ENCODE data around the gene KCNIP3. TPM values are rescaled to one million over a fixed set of nuclear protein-coding genes. Genes with fewer than 3 reads are reported as not detected.

The KCNIP3 gene
- total RNA-seq, 1 experiment from 2014 or later = not detected

GRCh38 chr2:95295376-95295775 lies 1.8 kb upstream of the KCNIP3 start:
- Histone ChIP-seq H3K9me3 (ENCODE audit: low read length) (no peaks in the 10 kb centered on the region), H3K36me3 (ENCODE audit: insufficient read depth, low read length) (no peaks in the 10 kb centered on the region), H3K79me2 (ENCODE audit: low read length) (no peaks in the 10 kb centered on the region)

GRCh38 chr2:95296011-95296410 lies 1.1 kb upstream of the KCNIP3 start:
- no peaks in the 10 kb centered on the region for H3K9me3 ChIP-seq (ENCODE audit: low read length)
- H3K27ac ChIP-seq (ENCODE audit: low read length) = no peak overlapping the region
- no peaks in the 10 kb centered on the region for H3K27me3 ChIP-seq (ENCODE audit: low read length)
- H4K20me1 ChIP-seq (ENCODE audit: insufficient read depth, low read depth, low read length) = no peaks in the 10 kb centered on the region
- H3K4me2 ChIP-seq (ENCODE audit: low read depth, low read length, poor library complexity, severe bottlenecking) = no peak overlapping the region
- no peak for DNase-seq
- no peak overlapping the region for H3K9ac ChIP-seq (ENCODE audit: low read length)
- no peaks in the 10 kb centered on the region for H3K9me2 ChIP-seq (replicated peaks; ENCODE audit: insufficient read depth, low read length)
- no peaks in the 10 kb centered on the region for H3K79me2 ChIP-seq (ENCODE audit: low read length)
- H3K36me3 ChIP-seq (ENCODE audit: insufficient read depth, low read length) = no peaks in the 10 kb centered on the region
- H2AFZ ChIP-seq (ENCODE audit: low read length) = no peak overlapping the region
- H3K4me3 ChIP-seq (ENCODE audit: low read length) = no peak overlapping the region
- H3K4me1 ChIP-seq (ENCODE audit: low read length) = no peaks in the 10 kb centered on the region

More at GRCh38 chr2:95295376-95295775, 1.8 kb upstream of the KCNIP3 start:
- Histone ChIP-seq H3K4me1 (ENCODE audit: low read length) (no peaks in the 10 kb centered on the region), H2AFZ (ENCODE audit: low read length) (no peak overlapping the region), H3K9ac (ENCODE audit: low read length) (no peak overlapping the region), H4K20me1 (ENCODE audit: insufficient read depth, low read depth, low read length) (no peaks in the 10 kb centered on the region), H3K27me3 (ENCODE audit: low read length) (no peaks in the 10 kb centered on the region), H3K4me2 (ENCODE audit: low read depth, low read length, poor library complexity, severe bottlenecking) (no peak overlapping the region), H3K27ac (ENCODE audit: low read length) (no peak overlapping the region), H3K4me3 (ENCODE audit: low read length) (no peak overlapping the region), H3K9me2 (replicated peaks; ENCODE audit: insufficient read depth, low read length) (no peaks in the 10 kb centered on the region)
- no peak for DNase-seq

- H3K27me3 ChIP-seq (ENCODE audit: low read length) = no peaks in the 10 kb centered on the region
- H3K9me3 ChIP-seq (ENCODE audit: low read length) = no peaks in the 10 kb centered on the region
- no peaks in the 10 kb centered on the region for H3K4me1 ChIP-seq (ENCODE audit: low read length)
- H3K79me2 ChIP-seq (ENCODE audit: low read length) = no peaks in the 10 kb centered on the region
- H3K9ac ChIP-seq (ENCODE audit: low read length) = no peak overlapping the region
- H3K27ac ChIP-seq (ENCODE audit: low read length) = no peak overlapping the region
- H4K20me1 ChIP-seq (ENCODE audit: insufficient read depth, low read depth, low read length) = no peaks in the 10 kb centered on the region
- H3K4me2 ChIP-seq (ENCODE audit: low read depth, low read length, poor library complexity, severe bottlenecking) = no peak overlapping the region
- no peak for DNase-seq
- no peaks in the 10 kb centered on the region for H3K36me3 ChIP-seq (ENCODE audit: insufficient read depth, low read length)
- no peak overlapping the region for H3K4me3 ChIP-seq (ENCODE audit: low read length)
- no peak overlapping the region for H2AFZ ChIP-seq (ENCODE audit: low read length)
- no peaks in the 10 kb centered on the region for H3K9me2 ChIP-seq (replicated peaks; ENCODE audit: insufficient read depth, low read length)
Observed at GRCh38 chr2:95297639-95298395, 670 bp downstream of the KCNIP3 start.

GRCh38 chr2:95298486-95299111 lies 1.5 kb downstream of the KCNIP3 start:
- no peaks in the 10 kb centered on the region for H3K9me3 ChIP-seq (ENCODE audit: low read length)
- H3K9ac ChIP-seq (ENCODE audit: low read length) = no peak overlapping the region
- no peaks in the 10 kb centered on the region for H3K36me3 ChIP-seq (ENCODE audit: insufficient read depth, low read length)
- DNase-seq = no peak
- no peak overlapping the region for H3K27ac ChIP-seq (ENCODE audit: low read length)
- no peaks in the 10 kb centered on the region for H3K9me2 ChIP-seq (replicated peaks; ENCODE audit: insufficient read depth, low read length)
- no peak overlapping the region for H3K4me2 ChIP-seq (ENCODE audit: low read depth, low read length, poor library complexity, severe bottlenecking)
- no peak overlapping the region for H2AFZ ChIP-seq (ENCODE audit: low read length)
- no peaks in the 10 kb centered on the region for H4K20me1 ChIP-seq (ENCODE audit: insufficient read depth, low read depth, low read length)
- H3K79me2 ChIP-seq (ENCODE audit: low read length) = no peaks in the 10 kb centered on the region
- no peaks in the 10 kb centered on the region for H3K27me3 ChIP-seq (ENCODE audit: low read length)
- no peak overlapping the region for H3K4me3 ChIP-seq (ENCODE audit: low read length)
- H3K4me1 ChIP-seq (ENCODE audit: low read length) = no peaks in the 10 kb centered on the region

GRCh38 chr2:95299961-95300360 lies 2.8 kb downstream of the KCNIP3 start:
- Histone ChIP-seq H3K79me2 (ENCODE audit: low read length) (no peaks in the 10 kb centered on the region), H3K27me3 (ENCODE audit: low read length) (no peaks in the 10 kb centered on the region), H3K4me3 (ENCODE audit: low read length) (no peak overlapping the region), H4K20me1 (ENCODE audit: insufficient read depth, low read depth, low read length) (no peaks in the 10 kb centered on the region), H2AFZ (ENCODE audit: low read length) (no peak overlapping the region), H3K9ac (ENCODE audit: low read length) (no peak overlapping the region), H3K4me1 (ENCODE audit: low read length) (no peaks in the 10 kb centered on the region), H3K36me3 (ENCODE audit: insufficient read depth, low read length) (no peaks in the 10 kb centered on the region), H3K9me3 (ENCODE audit: low read length) (no peaks in the 10 kb centered on the region), H3K9me2 (replicated peaks; ENCODE audit: insufficient read depth, low read length) (no peaks in the 10 kb centered on the region), H3K27ac (ENCODE audit: low read length) (no peak overlapping the region), H3K4me2 (ENCODE audit: low read depth, low read length, poor library complexity, severe bottlenecking) (no peak overlapping the region)
- no peak for DNase-seq

- no peaks in the 10 kb centered on the region for H3K4me1 ChIP-seq (ENCODE audit: low read length)
- H3K4me3 ChIP-seq (ENCODE audit: low read length) = no peak overlapping the region
- H3K27me3 ChIP-seq (ENCODE audit: low read length) = no peaks in the 10 kb centered on the region
- H3K79me2 ChIP-seq (ENCODE audit: low read length) = no peaks in the 10 kb centered on the region
- no peak overlapping the region for H3K4me2 ChIP-seq (ENCODE audit: low read depth, low read length, poor library complexity, severe bottlenecking)
- H2AFZ ChIP-seq (ENCODE audit: low read length) = no peak overlapping the region
- no peaks in the 10 kb centered on the region for H4K20me1 ChIP-seq (ENCODE audit: insufficient read depth, low read depth, low read length)
- H3K9me2 ChIP-seq (replicated peaks; ENCODE audit: insufficient read depth, low read length) = no peaks in the 10 kb centered on the region
- no peak overlapping the region for H3K9ac ChIP-seq (ENCODE audit: low read length)
- no peak overlapping the region for H3K27ac ChIP-seq (ENCODE audit: low read length)
- H3K36me3 ChIP-seq (ENCODE audit: insufficient read depth, low read length) = no peaks in the 10 kb centered on the region
- no peak for DNase-seq
- H3K9me3 ChIP-seq (ENCODE audit: low read length) = no peaks in the 10 kb centered on the region
Observed at GRCh38 chr2:95300450-95300849, 3.3 kb downstream of the KCNIP3 start.

GRCh38 chr2:95301186-95301585 lies 4.0 kb downstream of the KCNIP3 start:
- Histone ChIP-seq H3K4me1 (ENCODE audit: low read length) (no peaks in the 10 kb centered on the region), H3K9ac (ENCODE audit: low read length) (no peak overlapping the region), H3K9me2 (replicated peaks; ENCODE audit: insufficient read depth, low read length) (no peaks in the 10 kb centered on the region), H3K36me3 (ENCODE audit: insufficient read depth, low read length) (no peaks in the 10 kb centered on the region), H3K27me3 (ENCODE audit: low read length) (no peaks in the 10 kb centered on the region), H3K79me2 (ENCODE audit: low read length) (no peaks in the 10 kb centered on the region), H3K4me3 (ENCODE audit: low read length) (no peak overlapping the region), H3K4me2 (ENCODE audit: low read depth, low read length, poor library complexity, severe bottlenecking) (no peak overlapping the region), H3K27ac (ENCODE audit: low read length) (no peak overlapping the region), H2AFZ (ENCODE audit: low read length) (no peak overlapping the region), H4K20me1 (ENCODE audit: insufficient read depth, low read depth, low read length) (no peaks in the 10 kb centered on the region), H3K9me3 (ENCODE audit: low read length) (no peaks in the 10 kb centered on the region)
- no peak for DNase-seq

- no peaks in the 10 kb centered on the region for H3K79me2 ChIP-seq (ENCODE audit: low read length)
- H3K36me3 ChIP-seq (ENCODE audit: insufficient read depth, low read length) = no peaks in the 10 kb centered on the region
- H3K4me3 ChIP-seq (ENCODE audit: low read length) = no peak overlapping the region
- no peak for DNase-seq
- no peaks in the 10 kb centered on the region for H3K27me3 ChIP-seq (ENCODE audit: low read length)
- H3K9ac ChIP-seq (ENCODE audit: low read length) = no peak overlapping the region
- no peaks in the 10 kb centered on the region for H3K9me2 ChIP-seq (replicated peaks; ENCODE audit: insufficient read depth, low read length)
- H2AFZ ChIP-seq (ENCODE audit: low read length) = no peak overlapping the region
- H3K4me2 ChIP-seq (ENCODE audit: low read depth, low read length, poor library complexity, severe bottlenecking) = no peak overlapping the region
- H3K4me1 ChIP-seq (ENCODE audit: low read length) = no peaks in the 10 kb centered on the region
- no peaks in the 10 kb centered on the region for H3K9me3 ChIP-seq (ENCODE audit: low read length)
- no peak overlapping the region for H3K27ac ChIP-seq (ENCODE audit: low read length)
- H4K20me1 ChIP-seq (ENCODE audit: insufficient read depth, low read depth, low read length) = no peaks in the 10 kb centered on the region
Observed at GRCh38 chr2:95301876-95302641, 4.9 kb downstream of the KCNIP3 start.

Data from Karpas-422 (cell line).